ENCODE results near the gene TRMT2A.

The TRMT2A gene

GRCh38 chr22:20158391-20159036, 41.5 kb upstream of the TRMT2A start:
- Histone ChIP-seq H3K9me3 (replicated peaks in 1 of 11) (no peaks in the 10 kb centered on the region), H3K4me1 (peaks cover 37 to 86% (median 85%) of the 10 kb centered on the region in 10 experiments), H3K36me3 (no peaks in the 10 kb centered on the region), H3K4me2 (peak overlapping the region; percentile 66 to 97 (median 90)), H3K27ac (peak overlapping the region in 7 of 11 experiments; percentile 31 to 75 (median 66); a peak in 14 of 22 replicates), H3K27me3 (peaks cover 0 to 28% (median 0%) of the 10 kb centered on the region in 11 experiments; a peak in 4 of 22 replicates), H4K20me1 (peaks cover 0 to 34% (median 0%) of the 10 kb centered on the region in 11 experiments; a peak in 2 of 22 replicates), H3K4me3 (peak overlapping the region in 2 of 10 experiments; percentile 50 to 55; a peak in 4 of 20 replicates), H3K9ac (peak overlapping the region in 8 of 11 experiments; percentile 29 to 76 (median 60); a peak in 15 of 22 replicates)
- no peak for TF ChIP-seq Cebpa-rat (IDR thresholded peaks at IDR 0.05)

- H4K20me1 ChIP-seq: peaks cover 0 to 34% (median 0%) of the 10 kb centered on the region in 11 experiments; a peak in 3 of 22 replicates
- H3K4me3 ChIP-seq: peak overlapping the region in 2 of 10 experiments; percentile 54 to 55; a peak in 4 of 20 replicates
- peak overlapping the region in 8 of 11 experiments; percentile 15 to 76 (median 60); a peak in 11 of 22 replicates for H3K9ac ChIP-seq
- no peak for TF ChIP-seq Cebpa-rat (IDR thresholded peaks at IDR 0.05)
- no peaks in the 10 kb centered on the region for H3K9me3 ChIP-seq (replicated peaks in 1 of 11)
- H3K36me3 ChIP-seq: no peaks in the 10 kb centered on the region
- peak overlapping the region in 7 of 11 experiments; percentile 31 to 75 (median 66); a peak in 13 of 22 replicates for H3K27ac ChIP-seq
- H3K4me1 ChIP-seq: peaks cover 37 to 95% (median 93%) of the 10 kb centered on the region in 10 experiments
- peaks cover 0 to 28% (median 0%) of the 10 kb centered on the region in 11 experiments; a peak in 4 of 22 replicates for H3K27me3 ChIP-seq
- H3K4me2 ChIP-seq: peak overlapping the region; percentile 39 to 97 (median 90)
Measured at GRCh38 chr22:20157430-20158183, 40.6 kb upstream of the TRMT2A start.

- no peak for TF ChIP-seq Cebpa-rat (IDR thresholded peaks at IDR 0.05)
- H3K27ac ChIP-seq: peak overlapping the region in 6 of 11 experiments; percentile 64 to 80 (median 71); a peak in 9 of 22 replicates
- no peaks in the 10 kb centered on the region for H3K9me3 ChIP-seq (replicated peaks in 1 of 11)
- H3K4me1 ChIP-seq: peaks cover 37 to 100% (median 99%) of the 10 kb centered on the region in 10 experiments
- H3K27me3 ChIP-seq: peaks cover 0 to 28% (median 0%) of the 10 kb centered on the region in 11 experiments; a peak in 4 of 22 replicates
- H3K4me3 ChIP-seq: peak overlapping the region in 3 of 10 experiments; percentile 42 to 61 (median 54); a peak in 5 of 20 replicates
- peaks cover 0 to 34% (median 0%) of the 10 kb centered on the region in 11 experiments; a peak in 3 of 22 replicates for H4K20me1 ChIP-seq
- H3K9ac ChIP-seq: peak overlapping the region in 8 of 11 experiments; percentile 15 to 76 (median 64); a peak in 12 of 22 replicates
- no peaks in the 10 kb centered on the region for H3K36me3 ChIP-seq
- peak overlapping the region; percentile 39 to 97 (median 90) for H3K4me2 ChIP-seq
Measured at GRCh38 chr22:20156611-20157429, 39.8 kb upstream of the TRMT2A start.

- H4K20me1 ChIP-seq: peaks cover 0 to 34% (median 0%) of the 10 kb centered on the region in 11 experiments; a peak in 3 of 22 replicates
- no peak for TF ChIP-seq Cebpa-rat (IDR thresholded peaks at IDR 0.05)
- H3K9me3 ChIP-seq (replicated peaks in 1 of 11): no peaks in the 10 kb centered on the region
- H3K9ac ChIP-seq: peak overlapping the region in 9 of 11 experiments; percentile 54 to 76 (median 67); a peak in 16 of 22 replicates
- no peaks in the 10 kb centered on the region for H3K36me3 ChIP-seq
- peaks cover 0 to 28% (median 0%) of the 10 kb centered on the region in 11 experiments; a peak in 4 of 22 replicates for H3K27me3 ChIP-seq
- H3K4me3 ChIP-seq: peak overlapping the region in 5 of 10 experiments; percentile 54 to 63 (median 61); a peak in 10 of 20 replicates
- H3K4me2 ChIP-seq: peak overlapping the region; percentile 79 to 97 (median 91); a peak in 20 of 22 replicates
- peaks cover 37 to 100% (median 99%) of the 10 kb centered on the region in 10 experiments for H3K4me1 ChIP-seq
- H3K27ac ChIP-seq: peak overlapping the region in 8 of 11 experiments; percentile 49 to 80 (median 68); a peak in 13 of 22 replicates
Measured at GRCh38 chr22:20156042-20156389, 39.0 kb upstream of the TRMT2A start.

- H3K9ac ChIP-seq: peak overlapping the region; percentile 54 to 76 (median 62)
- no peak for TF ChIP-seq Cebpa-rat (IDR thresholded peaks at IDR 0.05)
- H3K27me3 ChIP-seq: peaks cover 0 to 26% (median 0%) of the 10 kb centered on the region in 11 experiments; a peak in 4 of 22 replicates
- peak overlapping the region in 9 of 11 experiments; percentile 57 to 80 (median 67); a peak in 17 of 22 replicates for H3K27ac ChIP-seq
- peak overlapping the region; percentile 79 to 97 (median 91) for H3K4me2 ChIP-seq
- H3K4me3 ChIP-seq: peak overlapping the region; percentile 50 to 71 (median 62)
- H3K9me3 ChIP-seq (replicated peaks in 1 of 11): no peaks in the 10 kb centered on the region
- H3K36me3 ChIP-seq: no peaks in the 10 kb centered on the region
- peaks cover 37 to 100% (median 97%) of the 10 kb centered on the region in 10 experiments for H3K4me1 ChIP-seq
- peaks cover 0 to 34% (median 0%) of the 10 kb centered on the region in 11 experiments; a peak in 3 of 22 replicates for H4K20me1 ChIP-seq
Measured at GRCh38 chr22:20155330-20156041, 38.5 kb upstream of the TRMT2A start.

GRCh38 chr22:20154602-20155187, 37.7 kb upstream of the TRMT2A start:
- Histone ChIP-seq H3K9ac (peak overlapping the region; percentile 54 to 76 (median 62)), H3K27ac (peak overlapping the region in 9 of 11 experiments; percentile 57 to 80 (median 63); a peak in 18 of 22 replicates), H3K4me1 (peaks cover 40 to 98% (median 95%) of the 10 kb centered on the region in 10 experiments), H4K20me1 (peaks cover 0 to 34% (median 0%) of the 10 kb centered on the region in 11 experiments; a peak in 3 of 22 replicates), H3K36me3 (no peaks in the 10 kb centered on the region), H3K9me3 (replicated peaks in 1 of 11) (no peaks in the 10 kb centered on the region), H3K4me3 (peak overlapping the region; percentile 50 to 71 (median 62)), H3K4me2 (peak overlapping the region; percentile 79 to 97 (median 91)), H3K27me3 (peaks cover 0 to 19% (median 0%) of the 10 kb centered on the region in 11 experiments; a peak in 4 of 22 replicates)
- TF ChIP-seq Cebpa-rat (IDR thresholded peaks at IDR 0.05): no peak

GRCh38 chr22:20153945-20154344, 36.9 kb upstream of the TRMT2A start:
- peak overlapping the region in 6 of 11 experiments; percentile 4 to 80 (median 66); a peak in 11 of 22 replicates for H3K27ac ChIP-seq
- H3K9ac ChIP-seq: peak overlapping the region in 7 of 11 experiments; percentile 13 to 76 (median 70); a peak in 6 of 22 replicates
- H3K36me3 ChIP-seq: no peaks in the 10 kb centered on the region
- peaks cover 39 to 98% (median 95%) of the 10 kb centered on the region in 10 experiments for H3K4me1 ChIP-seq
- peak overlapping the region in 1 of 10 experiments; percentile 64; a peak in 2 of 20 replicates for H3K4me3 ChIP-seq
- H4K20me1 ChIP-seq: peaks cover 0 to 29% (median 0%) of the 10 kb centered on the region in 11 experiments; a peak in 3 of 22 replicates
- no peaks in the 10 kb centered on the region for H3K9me3 ChIP-seq (replicated peaks in 1 of 11)
- peaks cover 0 to 11% (median 0%) of the 10 kb centered on the region in 11 experiments; a peak in 2 of 22 replicates for H3K27me3 ChIP-seq
- peak overlapping the region; percentile 79 to 97 (median 91); a peak in 21 of 22 replicates for H3K4me2 ChIP-seq
- TF ChIP-seq Cebpa-rat (IDR thresholded peaks at IDR 0.05): no peak
